Spleen (tissue), 7 donors: ENCODE data around the gene ACTMAP.
A peak's percentile ranks its signal among the peaks of the same experiment; 100 is the strongest.

Experiments
- CTCF ChIP-seq, 11 experiments: fragments of 200-600 bp in 7 of 11; fragments of 450-650 bp in 4 of 11; sonication (generic) in 4 of 11; IDR thresholded peaks in 8 of 11; conservative IDR thresholded peaks in 3 of 11; 1 replicate in 7 of 11; 2 replicates in 4 of 11; pipeline versions ENCODE4 v1.4.0 to v1.8.0; 2016 to 2021; ENCODE audit warnings: antibody characterized with exemption in 11 of 11, inconsistent platforms in 4 of 11, mild to moderate bottlenecking in 1 of 11
- POLR2A ChIP-seq, 3 donors: fragments of 450-650 bp; IDR thresholded peaks; one replicate each; pipeline ENCODE4 v1.5.1; 2017; ENCODE audit warnings: antibody characterized with exemption in 3 of 3, mild to moderate bottlenecking in 1 of 3
- donor health status: DM: no; HTN: no; CAD: no; lungs with moderate emphysema.
- donor health status: DM: no; HTN: no; CAD: no.
- donor health status: DM: no; HTN: no; CAD: no.

- peak; percentile 52 to 86 (median 66) for TF ChIP-seq POLR2A (IDR thresholded peaks at IDR 0.05)
- TF ChIP-seq CTCF (IDR thresholded peaks at IDR 0.05 in 8 of 11, conservative IDR thresholded peaks at IDR 0.05 in 3 of 11): peak in 1 of 11 experiments; percentile 11
Measured at GRCh38 chr19:40750874-40751537, 729 bp upstream of the ACTMAP start, which contains the start of gene SNRPA.
